Measurements from ENCODE around the gene KCNK5.

- no peak for TF ChIP-seq CTCF (IDR thresholded peaks at IDR 0.05)
- no peak for TF ChIP-seq ZFX (IDR thresholded peaks at IDR 0.05; ENCODE audit: borderline replicate concordance)
Observed at GRCh38 chr6:39260456-39260855, 31.2 kb upstream of the KCNK5 start.
